Ishikawa (cell line): ENCODE measurements around the gene CAPZB.

Experiments used
- CEBPB ChIP-seq: IDR thresholded peaks from 2 replicates; pipeline ENCODE4 v1.6.1; 2012
- CREB1 ChIP-seq: IDR thresholded peaks from 2 replicates; pipeline ENCODE4 v1.6.1; 2012; ENCODE audit warnings: low read depth
- EGR1 ChIP-seq: IDR thresholded peaks from 2 replicates; pipeline ENCODE4 v1.6.1; 2012
- EP300 ChIP-seq: IDR thresholded peaks from 2 replicates; pipeline ENCODE4 v1.6.1; 2012; ENCODE audit warnings: borderline replicate concordance
- FOXM1 ChIP-seq: IDR thresholded peaks from 2 replicates; pipeline ENCODE4 v1.6.1; 2012; ENCODE audit warnings: low read depth, borderline replicate concordance
- MAX ChIP-seq: IDR thresholded peaks from 2 replicates; pipeline ENCODE4 v1.6.1; 2012
- NFIC ChIP-seq: IDR thresholded peaks from 2 replicates; pipeline ENCODE4 v1.6.1; 2012
- RAD21 ChIP-seq: IDR thresholded peaks from 2 replicates; pipeline ENCODE4 v1.6.1; 2012; ENCODE audit warnings: low read depth
- TAF1 ChIP-seq: IDR thresholded peaks from 2 replicates; pipeline ENCODE4 v1.6.1; 2012; ENCODE audit warnings: low read depth, mild to moderate bottlenecking
- TCF12 ChIP-seq: IDR thresholded peaks from 2 replicates; pipeline ENCODE4 v1.6.1; 2012; ENCODE audit warnings: low read depth
- TEAD4 ChIP-seq: IDR thresholded peaks from 2 replicates; pipeline ENCODE4 v1.6.1; 2012
- USF1 ChIP-seq: IDR thresholded peaks from 2 replicates; pipeline ENCODE4 v1.6.1; 2012
- YY1 ChIP-seq: IDR thresholded peaks from 2 replicates; pipeline ENCODE4 v1.6.1; 2012; ENCODE audit warnings: low read depth
- ZBTB7A ChIP-seq: IDR thresholded peaks from 2 replicates; pipeline ENCODE4 v1.6.1; 2012; ENCODE audit warnings: low read depth
- TF ChIP-seq, protein P1 (sequence below): IDR thresholded peaks from 2 replicates; pipeline ENCODE4 v1.6.1; 2012; ENCODE audit warnings: low read depth, mild to moderate bottlenecking

CAPZB gene

GRCh38 chr1:19405195-19405760 is 80.1 kb downstream of the CAPZB start:
- TF ChIP-seq NFIC (no peak), ZBTB7A (no peak), EP300 (no peak), RAD21 (no peak), YY1 (no peak), USF1 (no peak), CEBPB (no peak), MAX (no peak), TEAD4 (no peak), CREB1 (no peak), FOXM1 (no peak), TAF1 (no peak), TCF12 (no peak), EGR1 (no peak)
- TF ChIP-seq, protein P1, sequence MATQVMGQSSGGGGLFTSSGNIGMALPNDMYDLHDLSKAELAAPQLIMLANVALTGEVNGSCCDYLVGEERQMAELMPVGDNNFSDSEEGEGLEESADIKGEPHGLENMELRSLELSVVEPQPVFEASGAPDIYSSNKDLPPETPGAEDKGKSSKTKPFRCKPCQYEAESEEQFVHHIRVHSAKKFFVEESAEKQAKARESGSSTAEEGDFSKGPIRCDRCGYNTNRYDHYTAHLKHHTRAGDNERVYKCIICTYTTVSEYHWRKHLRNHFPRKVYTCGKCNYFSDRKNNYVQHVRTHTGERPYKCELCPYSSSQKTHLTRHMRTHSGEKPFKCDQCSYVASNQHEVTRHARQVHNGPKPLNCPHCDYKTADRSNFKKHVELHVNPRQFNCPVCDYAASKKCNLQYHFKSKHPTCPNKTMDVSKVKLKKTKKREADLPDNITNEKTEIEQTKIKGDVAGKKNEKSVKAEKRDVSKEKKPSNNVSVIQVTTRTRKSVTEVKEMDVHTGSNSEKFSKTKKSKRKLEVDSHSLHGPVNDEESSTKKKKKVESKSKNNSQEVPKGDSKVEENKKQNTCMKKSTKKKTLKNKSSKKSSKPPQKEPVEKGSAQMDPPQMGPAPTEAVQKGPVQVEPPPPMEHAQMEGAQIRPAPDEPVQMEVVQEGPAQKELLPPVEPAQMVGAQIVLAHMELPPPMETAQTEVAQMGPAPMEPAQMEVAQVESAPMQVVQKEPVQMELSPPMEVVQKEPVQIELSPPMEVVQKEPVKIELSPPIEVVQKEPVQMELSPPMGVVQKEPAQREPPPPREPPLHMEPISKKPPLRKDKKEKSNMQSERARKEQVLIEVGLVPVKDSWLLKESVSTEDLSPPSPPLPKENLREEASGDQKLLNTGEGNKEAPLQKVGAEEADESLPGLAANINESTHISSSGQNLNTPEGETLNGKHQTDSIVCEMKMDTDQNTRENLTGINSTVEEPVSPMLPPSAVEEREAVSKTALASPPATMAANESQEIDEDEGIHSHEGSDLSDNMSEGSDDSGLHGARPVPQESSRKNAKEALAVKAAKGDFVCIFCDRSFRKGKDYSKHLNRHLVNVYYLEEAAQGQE = no peak

GRCh38 chr1:19404748-19405147 is 80.6 kb downstream of the CAPZB start:
- TF ChIP-seq YY1 = no peak
- TF ChIP-seq TAF1 = no peak
- no peak for TF ChIP-seq CEBPB
- TF ChIP-seq EGR1 = no peak
- TF ChIP-seq TCF12 = no peak
- no peak for TF ChIP-seq NFIC

- TF ChIP-seq NFIC (no peak), CREB1 (no peak), RAD21 (no peak), TAF1 (no peak), YY1 (no peak)
Measured at GRCh38 chr1:19403256-19403655, 82.1 kb downstream of the CAPZB start.

DNA sequence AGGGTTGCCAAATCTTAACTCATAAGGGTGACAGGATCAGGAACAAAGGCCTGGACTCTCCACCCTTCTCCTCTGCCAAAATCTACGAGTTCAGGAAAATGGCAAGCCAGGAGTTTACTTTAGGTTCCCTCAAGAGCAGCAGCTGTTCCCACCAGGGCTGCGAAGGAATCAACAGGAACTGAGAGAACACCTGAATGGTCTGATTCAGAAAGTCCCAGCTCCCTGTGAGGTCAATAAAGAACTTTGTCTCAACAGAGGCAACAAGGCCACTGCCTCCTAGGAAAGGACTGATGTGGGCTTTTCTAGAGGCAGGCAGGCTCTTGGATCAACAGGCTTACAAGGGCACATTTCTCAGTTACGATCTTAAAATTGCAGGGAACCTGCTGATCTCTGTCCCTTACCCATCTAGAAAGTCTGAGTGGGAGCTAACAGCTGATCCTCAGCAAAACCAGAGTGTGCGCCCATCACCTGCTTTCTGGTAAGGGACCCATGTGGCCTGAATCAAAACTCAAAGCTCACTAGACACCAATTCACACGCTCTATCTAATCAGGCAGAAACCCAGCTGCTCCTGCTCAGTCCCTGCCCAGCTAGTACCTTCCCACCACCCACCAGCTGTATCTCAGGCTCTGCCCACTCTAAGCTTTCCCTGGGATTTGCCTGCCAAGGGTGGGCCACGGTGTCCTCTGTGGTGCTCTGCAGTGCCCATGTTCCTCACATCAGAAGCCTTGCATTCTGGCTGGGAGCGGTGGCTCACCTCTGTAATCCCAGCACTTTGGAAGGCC is 83.1 kb downstream of the CAPZB start:
- no peak for TF ChIP-seq YY1
- no peak for TF ChIP-seq USF1
- TF ChIP-seq TCF12 = no peak
- TF ChIP-seq EGR1 = no peak
- no peak for TF ChIP-seq ZBTB7A
- TF ChIP-seq CREB1 = no peak
- TF ChIP-seq, protein P1 = no peak
- TF ChIP-seq FOXM1 = no peak
- no peak for TF ChIP-seq MAX

GRCh38 chr1:19401535-19401889 is 83.8 kb downstream of the CAPZB start:
- TF ChIP-seq EP300 (no peak), MAX (no peak), TAF1 (no peak), TEAD4 (no peak), USF1 (no peak), FOXM1 (no peak)

DNA sequence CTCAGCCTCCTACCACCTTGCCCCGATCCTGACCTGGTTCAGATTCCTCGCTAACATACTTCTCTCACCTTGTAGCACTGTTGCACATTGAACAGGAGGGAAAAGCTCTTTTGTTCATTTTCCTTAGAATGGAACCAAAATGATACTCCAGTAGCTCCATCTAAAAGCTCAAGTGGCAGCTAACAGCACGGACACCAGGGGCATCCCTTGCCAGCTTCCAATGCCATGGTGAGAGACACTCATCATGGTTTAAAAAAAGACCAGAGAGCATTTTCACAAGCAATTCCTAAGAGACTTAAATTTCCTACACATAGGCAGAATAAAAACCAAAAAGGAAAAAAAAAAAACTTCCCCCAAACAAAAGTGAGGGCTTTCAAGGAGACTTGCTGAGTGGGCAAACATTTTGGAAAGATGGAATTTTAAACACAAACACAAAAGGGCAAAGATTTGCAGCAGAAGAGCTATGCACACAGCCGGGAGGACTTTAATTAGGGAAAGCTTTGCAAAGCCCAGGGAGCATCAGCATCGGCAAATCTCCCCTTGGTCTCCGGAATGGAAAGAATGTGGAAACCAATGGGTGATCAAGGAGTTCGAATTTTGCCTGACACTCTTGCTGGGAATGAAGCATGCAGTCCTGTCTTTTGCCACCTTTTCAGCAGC is 84.3 kb downstream of the CAPZB start:
- no peak for TF ChIP-seq EGR1
- TF ChIP-seq YY1 = no peak
- TF ChIP-seq, protein P1 = no peak
- no peak for TF ChIP-seq ZBTB7A
